SU-DHL-6 (cell line): ENCODE results near the gene MAP2K2.
A peak's percentile ranks its signal among the peaks of the same experiment; 100 is the strongest.

Experiments
- H2AFZ ChIP-seq: fragments of 200-600 bp; sonication (generic); 2 replicates; pipeline ENCODE4 v1.6.1; 2014; ENCODE audit warnings: low read depth, mild to moderate bottlenecking, moderate library complexity, mixed read lengths, antibody characterized with exemption, low read length; ENCODE audit not compliant: severe bottlenecking
- H3F3A ChIP-seq: fragments of 200-600 bp; shearing (Covaris generic); 2 replicates; pipeline ENCODE4 v1.6.0; 2016; ENCODE audit warnings: antibody characterized with exemption, mild to moderate bottlenecking; ENCODE audit not compliant: insufficient read depth
- H3K27ac ChIP-seq: fragments of 200-600 bp; sonication (generic); 2 replicates; pipeline ENCODE4 v1.5.1; 2016; ENCODE audit warnings: low read depth, mild to moderate bottlenecking, low read length, moderate library complexity, mixed read lengths
- H3K27me3 ChIP-seq: fragments of 200-600 bp; sonication (generic), shearing (Covaris generic); 2 replicates; pipeline ENCODE4 v1.6.0; 2014; ENCODE audit warnings: mild to moderate bottlenecking, low read length
- H3K36me3 ChIP-seq: fragments of 200-600 bp; sonication (generic); 2 replicates; pipeline ENCODE4 v1.6.1; 2014; ENCODE audit warnings: mild to moderate bottlenecking, low read length, mixed read lengths
- H3K4me2 ChIP-seq: fragments of 300-600, 200-600 bp; shearing (Covaris generic), sonication (generic); 2 replicates; pipeline ENCODE4 v1.6.0; 2014; ENCODE audit warnings: low read length, low read depth, mild to moderate bottlenecking; ENCODE audit not compliant: poor library complexity, severe bottlenecking
- H3K4me3 ChIP-seq: fragments of 200-600 bp; sonication (generic); 2 replicates; pipeline ENCODE4 v1.5.1; 2014; ENCODE audit warnings: antibody characterized with exemption, low read length, mild to moderate bottlenecking, mixed read lengths; ENCODE audit not compliant: insufficient read depth, poor library complexity, severe bottlenecking
- H3K79me2 ChIP-seq: fragments of 200-600 bp; sonication (generic); 2 replicates; pipeline ENCODE4 v1.6.1; 2014; ENCODE audit warnings: mild to moderate bottlenecking, low read length, moderate library complexity; ENCODE audit not compliant: insufficient read depth
- H3K9ac ChIP-seq: fragments of 200-600 bp; sonication (generic); 2 replicates; pipeline ENCODE4 v1.7.0; 2014; ENCODE audit warnings: mild to moderate bottlenecking, low read length
- H3K9me2 ChIP-seq: fragments of 200-600 bp; sonication (generic); replicated peaks from 2 replicates; pipeline ENCODE4 v1.6.1; 2014; ENCODE audit warnings: low read length; ENCODE audit not compliant: insufficient read depth
- H3K9me3 ChIP-seq: fragments of 200-600 bp; sonication (generic); 2 replicates; pipeline ENCODE4 v1.6.1; 2014; ENCODE audit warnings: low read length, mixed read lengths; ENCODE audit not compliant: insufficient read depth
- H4K20me1 ChIP-seq: fragments of 200-600 bp; sonication (generic); 2 replicates; pipeline ENCODE4 v1.6.1; 2014; ENCODE audit warnings: low read depth, mild to moderate bottlenecking, antibody characterized with exemption, low read length, moderate library complexity, mixed read lengths
- CTCF ChIP-seq: fragments of 200-600 bp; sonication (generic); IDR thresholded peaks from one replicate; pipeline ENCODE4 v1.5.1; 2017; ENCODE audit warnings: antibody characterized with exemption, mild to moderate bottlenecking, low read length, moderate library complexity; ENCODE audit not compliant: insufficient read depth, poor library complexity, severe bottlenecking
- EZH2phosphoT487 ChIP-seq: fragments of 200-600 bp; sonication (generic), shearing (Covaris generic); conservative IDR thresholded peaks from 2 replicates; pipeline ENCODE4 v1.6.1; 2018; ENCODE audit warnings: mild to moderate bottlenecking, antibody characterized with exemption, low read length, moderate library complexity, mixed read lengths

Gene MAP2K2

GRCh38 chr19:4068047-4068966, 55.6 kb downstream of the MAP2K2 start:
- TF ChIP-seq EZH2phosphoT487 (no peak), CTCF (no peak)
- Histone ChIP-seq H3K9ac (no peak overlapping the region), H3F3A (peaks cover 14% of the 10 kb centered on the region), H3K4me2 (peak overlapping the region; percentile 72), H3K9me3 (no peaks in the 10 kb centered on the region), H3K79me2 (peaks cover 18% of the 10 kb centered on the region), H3K4me3 (peak overlapping the region; percentile 95), H3K9me2 (no peaks in the 10 kb centered on the region), H4K20me1 (no peaks in the 10 kb centered on the region), H2AFZ (no peak overlapping the region), H3K27me3 (no peaks in the 10 kb centered on the region), H3K36me3 (no peaks in the 10 kb centered on the region), H3K27ac (no peak overlapping the region)

- H2AFZ ChIP-seq = peak overlapping the region; percentile 84
- H3K79me2 ChIP-seq = peaks cover 26% of the 10 kb centered on the region
- peak overlapping the region; percentile 95 for H3K4me3 ChIP-seq
- peak overlapping the region; percentile 96 for H3K9ac ChIP-seq
- no peak overlapping the region for H3K27ac ChIP-seq
- no peaks in the 10 kb centered on the region for H3K9me2 ChIP-seq
- no peaks in the 10 kb centered on the region for H3K36me3 ChIP-seq
- H3K4me2 ChIP-seq = peak overlapping the region; percentile 72
- peaks cover 14% of the 10 kb centered on the region for H3F3A ChIP-seq
- H4K20me1 ChIP-seq = no peaks in the 10 kb centered on the region
- no peak for TF ChIP-seq EZH2phosphoT487
- TF ChIP-seq CTCF = no peak
- H3K27me3 ChIP-seq = no peaks in the 10 kb centered on the region
- no peaks in the 10 kb centered on the region for H3K9me3 ChIP-seq
Measured at GRCh38 chr19:4067396-4068046, 56.4 kb downstream of the MAP2K2 start.

GRCh38 chr19:4066682-4067395, 57.1 kb downstream of the MAP2K2 start, which contains the start of gene ZBTB7A:
TSS of gene ZBTB7A (minus strand) at chr19:4066899. CDS start at chr19:4055232, 11,667 bp downstream.
- Histone ChIP-seq H3K9me3 (no peaks in the 10 kb centered on the region), H3K79me2 (peaks cover 33% of the 10 kb centered on the region), H3K9me2 (no peaks in the 10 kb centered on the region), H3F3A (peaks cover 14% of the 10 kb centered on the region), H2AFZ (peak within 1 kb of the TSS; percentile 84), H3K4me2 (peak within 1 kb of the TSS; percentile 72), H3K36me3 (no peaks in the 10 kb centered on the region), H3K9ac (peak within 1 kb of the TSS; percentile 96), H3K4me3 (peak within 1 kb of the TSS; percentile 95), H4K20me1 (peaks cover 5% of the 10 kb centered on the region; the same call in 1 of the 2 replicates), H3K27ac (peak within 1 kb of the TSS; percentile 78), H3K27me3 (no peaks in the 10 kb centered on the region)
- TF ChIP-seq CTCF (no peak), EZH2phosphoT487 (no peak)
